ENCODE data around the gene DNAJC4. TPM values are rescaled to one million over a fixed set of nuclear protein-coding genes. Genes with fewer than 3 reads are reported as not detected.

The DNAJC4 gene
- total RNA-seq, 1 donor from 2014 or later = 48.2 TPM

DNA sequence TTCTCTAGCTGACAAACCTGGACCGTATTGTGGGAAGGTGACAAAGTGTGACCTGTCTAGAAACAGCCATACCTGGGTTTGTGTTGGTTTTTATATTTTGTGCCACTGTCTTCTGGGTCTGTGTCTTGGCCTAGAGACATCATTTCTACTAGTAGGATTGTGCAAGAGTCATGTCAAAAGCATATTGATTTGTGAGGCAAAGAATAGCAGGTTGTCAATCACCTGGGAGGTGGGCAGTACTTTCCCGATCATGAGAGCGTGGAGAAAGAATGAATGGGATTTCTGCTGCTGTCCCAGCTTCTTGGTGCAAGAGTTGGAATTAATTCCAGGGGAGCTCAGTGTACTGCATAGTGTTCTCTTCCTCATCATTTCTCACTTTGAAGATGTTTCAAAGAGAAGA is 28.8 kb upstream of the DNAJC4 start:
- H3K36me3 Mint-ChIP-seq = peaks cover 31% of the 10 kb centered on the region
- peaks cover 10% of the 10 kb centered on the region for H3K4me1 Mint-ChIP-seq (ENCODE audit: unreplicated experiment)
- no peaks in the 10 kb centered on the region for H3K27me3 Mint-ChIP-seq
- H3K9me3 Mint-ChIP-seq = no peaks in the 10 kb centered on the region
- no peak overlapping the region for H3K27ac Mint-ChIP-seq
- TF ChIP-seq, protein P1, sequence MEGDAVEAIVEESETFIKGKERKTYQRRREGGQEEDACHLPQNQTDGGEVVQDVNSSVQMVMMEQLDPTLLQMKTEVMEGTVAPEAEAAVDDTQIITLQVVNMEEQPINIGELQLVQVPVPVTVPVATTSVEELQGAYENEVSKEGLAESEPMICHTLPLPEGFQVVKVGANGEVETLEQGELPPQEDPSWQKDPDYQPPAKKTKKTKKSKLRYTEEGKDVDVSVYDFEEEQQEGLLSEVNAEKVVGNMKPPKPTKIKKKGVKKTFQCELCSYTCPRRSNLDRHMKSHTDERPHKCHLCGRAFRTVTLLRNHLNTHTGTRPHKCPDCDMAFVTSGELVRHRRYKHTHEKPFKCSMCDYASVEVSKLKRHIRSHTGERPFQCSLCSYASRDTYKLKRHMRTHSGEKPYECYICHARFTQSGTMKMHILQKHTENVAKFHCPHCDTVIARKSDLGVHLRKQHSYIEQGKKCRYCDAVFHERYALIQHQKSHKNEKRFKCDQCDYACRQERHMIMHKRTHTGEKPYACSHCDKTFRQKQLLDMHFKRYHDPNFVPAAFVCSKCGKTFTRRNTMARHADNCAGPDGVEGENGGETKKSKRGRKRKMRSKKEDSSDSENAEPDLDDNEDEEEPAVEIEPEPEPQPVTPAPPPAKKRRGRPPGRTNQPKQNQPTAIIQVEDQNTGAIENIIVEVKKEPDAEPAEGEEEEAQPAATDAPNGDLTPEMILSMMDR (conservative IDR thresholded peaks at IDR 0.05) = no peak
- no peak for DNase-seq (ENCODE audit: extremely low spot score, unreplicated experiment)
- no peak overlapping the region for H3K4me3 Mint-ChIP-seq

DNA sequence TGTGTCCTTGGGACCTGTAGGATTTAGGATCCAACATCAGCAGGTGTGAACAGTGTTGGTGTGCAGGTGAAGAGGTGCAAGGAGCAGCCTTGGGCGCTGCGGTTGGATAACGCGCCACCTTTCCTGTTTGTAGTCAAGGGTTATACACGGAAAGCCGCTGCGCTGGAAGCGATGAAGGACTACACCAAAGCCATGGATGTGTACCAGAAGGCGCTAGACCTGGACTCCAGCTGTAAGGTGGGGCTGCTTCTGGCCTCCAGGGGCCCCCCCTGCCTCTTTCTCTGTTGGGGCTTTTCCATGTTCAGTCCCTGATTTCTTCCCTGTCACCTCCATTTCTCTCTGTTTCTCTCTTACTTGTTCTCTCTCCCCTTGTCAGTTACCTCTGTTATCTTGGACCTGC is 27.4 kb upstream of the DNAJC4 start:
- Mint-ChIP-seq H3K27me3 (no peaks in the 10 kb centered on the region), H3K9me3 (no peaks in the 10 kb centered on the region), H3K4me1 (ENCODE audit: unreplicated experiment) (peaks cover 10% of the 10 kb centered on the region), H3K4me3 (no peak overlapping the region), H3K27ac (no peak overlapping the region), H3K36me3 (peaks cover 24% of the 10 kb centered on the region)
- DNase-seq (ENCODE audit: extremely low spot score, unreplicated experiment) = no peak
- TF ChIP-seq, protein P1 (conservative IDR thresholded peaks at IDR 0.05) = no peak

DNA sequence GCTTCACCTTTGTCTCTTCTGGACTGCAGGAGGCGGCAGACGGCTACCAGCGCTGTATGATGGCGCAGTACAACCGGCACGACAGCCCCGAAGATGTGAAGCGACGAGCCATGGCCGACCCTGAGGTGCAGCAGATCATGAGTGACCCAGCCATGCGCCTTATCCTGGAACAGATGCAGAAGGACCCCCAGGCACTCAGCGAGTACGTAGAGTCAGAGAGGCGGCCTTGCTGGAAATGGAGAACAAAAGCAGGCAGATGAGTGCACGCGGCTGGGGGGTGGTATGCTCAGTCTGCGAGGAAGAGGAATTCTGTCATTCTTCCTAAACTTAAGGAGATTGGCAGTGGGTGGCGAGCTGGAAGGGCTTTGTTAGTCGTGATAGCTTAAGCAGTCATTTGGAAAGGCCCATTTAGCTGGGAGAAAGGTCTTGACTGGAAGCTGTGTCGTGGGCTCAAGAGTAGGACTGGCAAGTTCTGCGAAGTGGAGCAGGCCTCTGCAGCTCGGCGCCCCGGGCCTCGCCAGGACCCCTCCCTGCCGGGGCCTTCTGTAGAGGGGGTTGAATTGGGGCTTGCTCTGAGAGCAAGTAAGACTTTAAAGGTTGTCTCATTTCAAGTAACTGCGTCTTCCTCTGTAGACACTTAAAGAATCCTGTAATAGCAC is 26.8 kb upstream of the DNAJC4 start:
- Mint-ChIP-seq H3K9me3 (no peaks in the 10 kb centered on the region), H3K36me3 (peaks cover 24% of the 10 kb centered on the region), H3K27ac (peak overlapping the region; percentile 44), H3K4me1 (ENCODE audit: unreplicated experiment) (peaks cover 10% of the 10 kb centered on the region), H3K4me3 (no peak overlapping the region), H3K27me3 (no peaks in the 10 kb centered on the region)
- DNase-seq (ENCODE audit: extremely low spot score, unreplicated experiment) = no peak
- TF ChIP-seq, protein P1 (conservative IDR thresholded peaks at IDR 0.05) = no peak

DNA sequence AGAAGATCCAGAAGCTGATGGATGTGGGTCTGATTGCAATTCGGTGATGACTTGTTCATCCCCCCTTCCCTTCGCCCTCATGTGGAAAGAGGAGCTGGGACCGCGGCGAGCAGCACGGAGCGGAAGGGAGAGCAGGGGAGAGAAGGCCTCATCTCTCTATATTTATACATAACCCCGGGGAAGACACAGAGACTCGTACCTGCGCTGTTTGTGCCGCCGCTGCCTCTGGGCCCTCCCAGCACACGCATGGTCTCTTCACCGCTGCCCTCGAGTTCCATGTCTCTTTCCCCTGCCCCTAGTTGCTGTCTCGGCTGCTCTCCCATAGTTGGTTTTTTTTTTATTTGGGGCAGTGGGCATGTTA is 26.3 kb upstream of the DNAJC4 start:
- Mint-ChIP-seq H3K27ac (peak overlapping the region; percentile 44), H3K9me3 (no peaks in the 10 kb centered on the region), H3K4me1 (ENCODE audit: unreplicated experiment) (peaks cover 10% of the 10 kb centered on the region), H3K27me3 (no peaks in the 10 kb centered on the region), H3K36me3 (peaks cover 24% of the 10 kb centered on the region), H3K4me3 (no peak overlapping the region)
- TF ChIP-seq, protein P1 (conservative IDR thresholded peaks at IDR 0.05) = no peak
- no peak for DNase-seq (ENCODE audit: extremely low spot score, unreplicated experiment)

DNA sequence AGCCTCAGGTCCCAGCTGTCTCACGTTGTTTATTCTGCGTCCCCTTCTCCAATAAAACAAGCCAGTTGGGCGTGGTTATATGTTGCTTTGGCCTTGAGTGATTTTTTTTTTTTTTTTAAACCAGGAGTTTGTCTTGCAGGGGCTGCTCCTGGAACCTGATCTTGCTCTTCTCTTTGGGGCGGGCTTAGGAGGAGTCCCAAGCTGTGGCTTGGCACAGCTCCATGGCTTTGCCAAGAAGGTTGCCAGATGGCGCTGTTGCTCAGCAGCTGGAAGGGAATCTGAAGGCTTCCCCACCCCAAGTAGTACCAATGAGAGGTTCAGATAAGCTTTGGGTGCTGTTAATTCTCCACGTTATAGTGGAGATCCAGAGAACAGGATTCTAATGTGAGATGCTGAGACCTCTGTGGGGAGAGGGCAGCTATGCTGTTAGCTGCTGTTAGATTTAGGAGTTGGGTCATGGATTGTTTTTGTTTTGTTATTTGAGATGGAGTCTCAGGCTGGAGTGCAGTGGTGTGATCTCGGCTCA is 25.8 kb upstream of the DNAJC4 start:
- no peak overlapping the region for H3K4me3 Mint-ChIP-seq
- no peaks in the 10 kb centered on the region for H3K27me3 Mint-ChIP-seq
- H3K4me1 Mint-ChIP-seq (ENCODE audit: unreplicated experiment) = peaks cover 10% of the 10 kb centered on the region
- no peaks in the 10 kb centered on the region for H3K9me3 Mint-ChIP-seq
- H3K36me3 Mint-ChIP-seq = peaks cover 24% of the 10 kb centered on the region
- TF ChIP-seq, protein P1 (conservative IDR thresholded peaks at IDR 0.05) = peak; percentile 71
- no peak for DNase-seq (ENCODE audit: extremely low spot score, unreplicated experiment)
- H3K27ac Mint-ChIP-seq = peak overlapping the region; percentile 44

Measured in type B pancreatic cell (in vitro differentiated cells).